GM20000 (cell line): ENCODE measurements around the gene SECTM1.

Experiments used
- DNase-seq: peaks from one replicate; pipeline ENCODE4 v3.0.0; 2012; ENCODE audit warnings: low spot score
- TF ChIP-seq, protein P1 (sequence below): IDR thresholded peaks from 2 replicates; pipeline ENCODE4 v1.5.1; 2012; ENCODE audit warnings: mild to moderate bottlenecking, control low read depth; ENCODE audit errors: extremely low read depth, missing control alignments

Gene SECTM1

DNA sequence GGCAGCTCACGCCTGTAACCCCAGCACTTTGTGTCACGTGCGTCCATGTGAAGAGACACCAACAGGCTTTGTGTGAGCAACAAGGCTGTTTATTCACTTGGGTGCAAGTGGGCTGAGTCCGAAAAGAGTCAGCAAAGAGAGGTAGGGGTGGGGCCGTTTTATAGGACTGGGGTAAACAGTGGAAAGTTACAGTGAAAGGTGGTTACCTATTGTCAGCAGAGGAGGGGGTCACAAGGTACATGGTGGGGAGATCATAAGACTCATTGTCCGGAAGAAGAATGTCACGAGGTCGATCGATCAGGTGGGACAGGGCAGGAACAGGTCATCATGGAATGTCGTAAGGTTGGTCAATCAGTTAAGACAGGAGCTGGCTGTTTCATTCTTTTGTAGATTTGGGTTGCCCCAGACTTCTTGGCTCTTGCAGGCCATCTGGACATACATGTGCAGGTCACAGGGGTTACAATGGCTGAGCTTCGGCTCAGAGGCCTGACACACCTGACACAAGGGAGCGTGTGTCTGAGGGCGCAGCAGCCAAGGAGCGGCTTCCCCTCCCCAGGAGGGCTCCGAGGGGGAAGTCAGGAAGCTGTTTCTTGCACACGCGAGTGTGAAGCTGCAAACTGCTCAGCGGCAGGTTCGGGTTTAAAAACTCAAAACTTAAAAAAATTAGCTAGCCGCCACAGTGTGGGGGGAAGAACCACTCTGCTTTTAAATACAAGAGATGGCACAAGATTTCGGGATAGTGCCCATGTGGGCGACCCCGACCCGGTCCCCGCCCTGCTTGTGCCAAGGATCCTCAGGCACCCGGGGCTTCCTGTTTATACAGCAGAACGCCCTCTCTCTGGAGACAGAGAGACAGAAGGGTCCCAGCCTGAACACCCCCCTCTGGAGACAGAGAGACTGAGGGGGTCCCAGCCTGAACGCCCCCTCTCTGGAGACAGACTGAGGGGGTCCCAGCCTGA is 13.1 kb upstream of the SECTM1 start:
- no peak for DNase-seq
- TF ChIP-seq, protein P1, sequence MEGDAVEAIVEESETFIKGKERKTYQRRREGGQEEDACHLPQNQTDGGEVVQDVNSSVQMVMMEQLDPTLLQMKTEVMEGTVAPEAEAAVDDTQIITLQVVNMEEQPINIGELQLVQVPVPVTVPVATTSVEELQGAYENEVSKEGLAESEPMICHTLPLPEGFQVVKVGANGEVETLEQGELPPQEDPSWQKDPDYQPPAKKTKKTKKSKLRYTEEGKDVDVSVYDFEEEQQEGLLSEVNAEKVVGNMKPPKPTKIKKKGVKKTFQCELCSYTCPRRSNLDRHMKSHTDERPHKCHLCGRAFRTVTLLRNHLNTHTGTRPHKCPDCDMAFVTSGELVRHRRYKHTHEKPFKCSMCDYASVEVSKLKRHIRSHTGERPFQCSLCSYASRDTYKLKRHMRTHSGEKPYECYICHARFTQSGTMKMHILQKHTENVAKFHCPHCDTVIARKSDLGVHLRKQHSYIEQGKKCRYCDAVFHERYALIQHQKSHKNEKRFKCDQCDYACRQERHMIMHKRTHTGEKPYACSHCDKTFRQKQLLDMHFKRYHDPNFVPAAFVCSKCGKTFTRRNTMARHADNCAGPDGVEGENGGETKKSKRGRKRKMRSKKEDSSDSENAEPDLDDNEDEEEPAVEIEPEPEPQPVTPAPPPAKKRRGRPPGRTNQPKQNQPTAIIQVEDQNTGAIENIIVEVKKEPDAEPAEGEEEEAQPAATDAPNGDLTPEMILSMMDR, result no peak

DNA sequence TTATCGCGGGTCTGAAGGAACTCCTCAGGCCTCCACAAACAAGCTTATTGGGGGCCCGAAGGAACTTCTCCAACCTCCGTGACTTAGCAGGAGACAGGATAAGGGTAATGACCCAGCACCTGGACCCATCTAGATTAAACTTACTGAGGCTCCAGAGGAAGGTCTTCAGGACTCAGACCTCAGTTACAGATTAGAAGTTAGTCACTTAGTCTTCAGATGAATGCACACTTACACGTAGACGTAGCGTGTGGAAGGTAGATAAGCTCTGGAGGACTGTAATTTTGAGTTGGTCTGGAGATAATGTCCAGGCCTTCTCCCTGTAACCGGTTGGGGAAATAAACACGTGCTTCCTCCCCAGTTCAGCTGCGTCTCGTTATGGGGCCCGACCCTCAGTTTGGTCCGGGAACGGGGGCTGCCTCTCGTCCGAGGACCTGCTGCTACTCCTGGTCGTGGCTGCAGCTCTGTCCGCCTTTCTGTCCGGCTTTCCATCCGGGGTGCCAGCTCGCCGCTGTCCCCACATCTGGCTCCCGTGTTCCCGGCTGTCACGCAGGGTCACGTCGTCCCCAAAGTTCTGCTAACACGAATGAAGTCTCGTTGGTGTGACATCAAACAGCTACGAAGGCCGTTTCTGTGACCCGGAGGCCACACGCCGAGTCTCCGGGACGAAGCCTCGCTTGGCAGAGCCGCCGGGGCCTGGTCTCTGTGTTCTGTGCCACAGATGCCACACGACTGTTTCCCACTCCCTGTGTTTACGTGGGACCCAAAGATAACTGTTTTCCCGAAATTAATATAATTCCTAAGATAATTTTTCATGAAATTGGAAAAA is 11.8 kb upstream of the SECTM1 start:
- TF ChIP-seq, protein P1, result no peak
- DNase-seq, result no peak

DNA sequence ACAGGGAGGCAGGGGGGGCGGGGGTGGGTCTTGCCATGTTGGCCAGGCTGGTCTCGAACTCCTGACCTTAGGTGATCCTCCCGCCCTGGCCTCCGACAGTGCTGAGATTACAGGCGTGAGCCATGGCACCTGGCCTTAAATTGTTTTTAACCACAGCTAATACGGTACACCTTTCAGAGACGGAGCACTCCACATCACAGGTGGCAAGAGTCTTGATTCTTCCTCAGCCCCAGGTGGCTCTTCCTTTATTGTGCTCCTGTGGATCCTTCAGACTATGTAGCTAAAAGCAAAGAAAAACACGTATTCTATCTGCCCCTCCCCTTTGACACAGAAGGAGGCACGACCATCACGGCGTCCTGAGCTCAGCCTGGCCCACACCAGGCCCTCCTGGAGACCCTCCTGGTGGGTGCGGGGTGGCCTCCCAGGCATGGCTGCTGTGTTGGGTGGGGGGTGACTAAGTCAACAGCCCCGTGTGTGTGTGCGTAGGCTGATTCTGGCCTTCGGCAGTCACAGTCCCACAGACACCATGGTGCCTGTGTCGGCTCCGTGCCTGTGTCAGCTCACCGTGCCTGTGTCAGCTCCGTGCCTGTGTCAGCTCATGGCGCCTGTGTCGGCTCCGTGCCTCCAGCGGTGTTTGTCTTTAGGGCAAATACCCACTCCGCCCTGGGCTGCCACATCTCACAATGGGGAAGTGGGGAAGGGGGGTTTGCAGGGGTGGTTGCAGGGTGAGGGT is 10.8 kb upstream of the SECTM1 start:
- TF ChIP-seq, protein P1, result no peak
- DNase-seq, result no peak

DNA sequence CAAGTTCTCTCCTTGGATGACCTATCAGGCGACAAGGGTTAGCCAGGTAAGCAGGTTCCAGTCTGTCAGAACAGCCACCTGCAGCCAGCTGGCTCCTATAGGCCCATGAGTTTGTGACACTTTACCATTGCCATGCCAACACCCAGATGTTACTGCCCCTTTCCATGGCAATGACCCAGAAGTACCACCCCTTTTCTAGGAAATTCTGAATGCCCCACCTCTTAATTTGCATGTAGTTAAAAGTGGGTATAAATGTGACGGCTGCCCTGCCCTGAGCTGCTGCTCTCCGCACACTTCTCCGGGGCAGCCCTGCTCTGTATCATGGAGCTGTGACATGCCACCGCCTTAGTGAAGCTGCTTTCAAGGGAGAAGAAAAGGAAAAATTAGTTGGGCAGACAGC is 10.0 kb upstream of the SECTM1 start:
- TF ChIP-seq, protein P1, result no peak
- no peak for DNase-seq

DNA sequence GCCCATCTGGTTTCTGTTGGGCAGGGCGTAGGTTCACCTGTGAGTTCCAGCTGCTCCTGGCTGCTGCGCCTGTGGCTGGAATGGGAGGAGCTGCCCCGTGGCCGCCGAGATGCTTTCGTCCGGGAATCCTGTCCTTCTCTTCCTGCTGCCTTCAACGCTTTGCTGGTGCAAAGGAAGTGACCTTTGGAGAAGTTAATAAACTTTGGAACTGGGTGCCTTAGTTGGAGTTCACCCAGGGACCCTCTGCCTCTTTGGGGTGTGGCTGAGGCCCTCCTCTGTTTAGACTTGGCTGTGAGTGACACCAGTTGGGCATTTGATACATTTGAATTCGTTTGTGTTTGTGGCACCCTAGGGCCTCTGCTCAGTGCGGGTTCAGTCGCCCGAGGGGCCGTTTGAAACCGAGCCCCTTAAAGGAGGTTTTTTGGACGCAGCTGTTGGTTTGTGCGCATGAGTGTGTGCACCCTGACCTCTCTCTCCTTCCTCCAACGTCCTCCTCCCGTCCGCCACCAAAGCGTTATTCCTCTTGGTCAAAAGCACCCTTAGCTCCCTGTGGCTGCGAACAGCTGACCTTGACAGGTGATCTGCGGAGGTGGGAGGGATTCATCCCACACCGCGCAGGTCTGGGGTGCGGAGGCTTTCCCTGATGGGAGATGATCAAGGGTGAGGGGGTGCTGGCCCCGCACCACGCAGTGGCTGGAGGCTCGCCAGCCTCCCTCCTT is 9.0 kb upstream of the SECTM1 start:
- TF ChIP-seq, protein P1, result no peak
- DNase-seq, result no peak

DNA sequence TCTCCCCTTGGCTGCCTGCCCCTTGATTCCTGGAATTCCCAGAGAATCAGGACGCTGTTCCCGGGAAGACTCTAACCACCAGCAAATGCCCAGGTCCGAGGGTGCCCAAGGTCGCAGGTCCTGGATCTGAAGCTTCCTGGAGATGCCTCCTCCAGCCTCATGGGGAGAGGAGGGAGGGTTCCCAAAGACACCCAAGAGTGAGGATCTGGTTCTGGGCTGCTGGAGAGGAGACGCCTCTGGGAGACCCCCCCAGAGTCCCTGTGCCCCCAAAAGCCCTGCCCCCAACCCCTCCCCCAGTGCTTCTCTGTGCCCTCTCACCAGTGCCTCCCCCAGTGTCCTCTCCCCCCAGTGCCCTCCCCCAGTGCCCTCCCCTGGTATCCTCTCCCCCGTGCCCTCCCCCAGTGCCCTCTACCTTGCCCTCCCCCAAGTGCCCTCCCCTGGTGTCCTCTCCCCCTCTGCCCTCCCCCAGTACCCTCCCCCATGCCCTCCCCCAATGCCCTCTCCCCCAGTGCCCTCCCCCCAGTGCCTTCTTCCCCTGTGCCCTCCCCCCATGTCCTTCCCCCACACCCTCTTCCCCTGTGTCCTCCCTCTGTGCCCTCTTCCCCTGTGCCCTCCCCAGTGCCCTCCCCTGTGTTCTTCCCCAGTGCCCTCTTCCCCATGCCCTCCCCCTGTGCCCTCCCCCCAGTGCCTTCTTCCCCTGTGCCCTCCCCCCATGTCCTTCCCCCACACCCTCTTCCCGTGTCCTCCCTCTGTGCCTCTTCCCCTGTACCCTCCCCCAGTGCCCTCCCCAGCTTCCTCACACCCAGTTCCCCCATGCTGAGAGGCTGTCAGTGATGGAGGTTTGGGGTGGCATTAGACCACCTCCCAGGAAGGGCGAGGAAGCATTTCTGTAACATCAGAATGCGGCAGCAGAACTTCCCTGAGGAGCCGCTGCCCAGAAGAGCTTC is 6.3 kb upstream of the SECTM1 start:
- DNase-seq, result no peak
- TF ChIP-seq, protein P1, result no peak
